NB4 (cell line): ENCODE data around the gene SYCE3.

Experiments used
- POLR2A ChIP-seq: IDR thresholded peaks from 2 replicates; pipeline ENCODE4 v1.6.1; 2011; ENCODE audit warnings: mild to moderate bottlenecking; ENCODE audit not compliant: insufficient read length; ENCODE audit errors: extremely low read depth
- TF ChIP-seq, protein P1 (sequence below): IDR thresholded peaks from one replicate; pipeline ENCODE4 v1.5.1; 2012; ENCODE audit warnings: low read depth, low read length
- TF ChIP-seq, protein P2 (sequence below): IDR thresholded peaks from 2 replicates; pipeline ENCODE4 v1.6.1; 2011; ENCODE audit warnings: low read depth, low read length

DNA sequence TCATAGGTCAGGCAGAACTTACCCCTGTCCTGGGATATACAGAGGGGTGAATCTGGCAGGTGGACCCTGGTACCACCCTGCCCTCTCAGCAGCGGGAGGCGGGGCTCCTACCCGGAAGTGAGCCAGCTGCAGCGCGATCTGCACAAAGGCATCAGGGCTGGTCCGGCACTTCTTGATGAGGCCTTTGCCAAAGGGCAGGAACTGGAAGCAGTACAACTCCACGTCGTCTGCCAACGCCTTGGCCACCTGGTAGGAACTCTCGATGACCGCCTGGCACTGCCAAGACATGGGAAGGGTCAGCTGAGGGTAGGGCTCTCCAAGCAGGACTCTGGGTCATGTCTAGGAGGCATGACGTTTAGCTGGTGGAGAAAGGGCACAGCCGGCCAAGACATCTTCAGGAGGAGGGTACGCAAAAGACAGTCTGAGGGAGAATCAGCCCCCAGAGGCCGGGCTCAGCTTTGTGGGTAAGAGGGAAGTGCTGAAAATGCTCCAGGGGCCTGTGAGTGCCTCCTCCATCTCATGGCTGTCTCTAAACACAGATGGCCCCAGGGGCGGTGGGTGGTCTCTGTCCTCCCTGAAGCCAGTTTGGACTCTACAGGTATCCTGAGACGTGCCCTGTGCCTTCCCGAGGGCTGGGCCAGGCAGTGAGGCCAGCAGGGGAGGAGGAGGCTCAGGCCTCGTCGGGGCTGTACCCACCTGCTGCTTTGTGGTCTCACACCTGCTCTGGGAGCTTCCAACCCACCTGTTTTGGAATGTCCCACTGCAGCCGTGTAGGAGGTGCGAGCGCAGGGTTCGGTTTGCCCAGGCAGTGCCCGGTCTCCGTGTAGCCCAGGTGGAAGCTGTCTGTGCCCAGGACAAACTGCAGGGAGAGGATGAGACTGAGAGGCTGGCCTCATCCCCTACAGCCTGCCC, 8.8 kb upstream of the SYCE3 start:
- no peak for TF ChIP-seq POLR2A
- TF ChIP-seq, protein P1, sequence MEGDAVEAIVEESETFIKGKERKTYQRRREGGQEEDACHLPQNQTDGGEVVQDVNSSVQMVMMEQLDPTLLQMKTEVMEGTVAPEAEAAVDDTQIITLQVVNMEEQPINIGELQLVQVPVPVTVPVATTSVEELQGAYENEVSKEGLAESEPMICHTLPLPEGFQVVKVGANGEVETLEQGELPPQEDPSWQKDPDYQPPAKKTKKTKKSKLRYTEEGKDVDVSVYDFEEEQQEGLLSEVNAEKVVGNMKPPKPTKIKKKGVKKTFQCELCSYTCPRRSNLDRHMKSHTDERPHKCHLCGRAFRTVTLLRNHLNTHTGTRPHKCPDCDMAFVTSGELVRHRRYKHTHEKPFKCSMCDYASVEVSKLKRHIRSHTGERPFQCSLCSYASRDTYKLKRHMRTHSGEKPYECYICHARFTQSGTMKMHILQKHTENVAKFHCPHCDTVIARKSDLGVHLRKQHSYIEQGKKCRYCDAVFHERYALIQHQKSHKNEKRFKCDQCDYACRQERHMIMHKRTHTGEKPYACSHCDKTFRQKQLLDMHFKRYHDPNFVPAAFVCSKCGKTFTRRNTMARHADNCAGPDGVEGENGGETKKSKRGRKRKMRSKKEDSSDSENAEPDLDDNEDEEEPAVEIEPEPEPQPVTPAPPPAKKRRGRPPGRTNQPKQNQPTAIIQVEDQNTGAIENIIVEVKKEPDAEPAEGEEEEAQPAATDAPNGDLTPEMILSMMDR: no peak
- TF ChIP-seq, protein P2, sequence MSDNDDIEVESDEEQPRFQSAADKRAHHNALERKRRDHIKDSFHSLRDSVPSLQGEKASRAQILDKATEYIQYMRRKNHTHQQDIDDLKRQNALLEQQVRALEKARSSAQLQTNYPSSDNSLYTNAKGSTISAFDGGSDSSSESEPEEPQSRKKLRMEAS: no peak
